Measurements from ENCODE around the gene COL6A1. TPM values are rescaled to one million over a fixed set of nuclear protein-coding genes. Genes with fewer than 3 reads are reported as not detected.

Gene COL6A1
- total and polyA plus RNA-seq, 2 donors (not counting 1 experiment from before 2014, with no cell fraction given) = 645 to 1,137 TPM

GRCh38 chr21:45994759-45995685 is 13.5 kb downstream of the COL6A1 start:
- TF ChIP-seq CTCF (conservative IDR thresholded peaks at IDR 0.05 in 1 of 2, IDR thresholded peaks at IDR 0.05 in 1 of 2; ENCODE audit: low read depth in 1 of 2, low read length in 2 of 2) (no peak), EZH2 (IDR thresholded peaks at IDR 0.05; ENCODE audit: low read length, missing control alignments) (no peak)
- no peak for DNase-seq (ENCODE audit: low read depth in 2 of 2)
- Histone ChIP-seq H3K4me1 (ENCODE audit: control insufficient read depth, extremely low read depth, insufficient read depth, low read length) (no peaks in the 10 kb centered on the region), H3K4me2 (ENCODE audit: extremely low read depth, insufficient read depth, low read length) (no peak overlapping the region), H2AFZ (ENCODE audit: low read length) (no peak overlapping the region), H4K20me1 (ENCODE audit: control insufficient read depth, extremely low read depth, insufficient read depth, low read length) (no peaks in the 10 kb centered on the region), H3K36me3 (ENCODE audit: control insufficient read depth, insufficient read depth, low read length) (peaks cover 88% of the 10 kb centered on the region), H3K4me3 (replicated peaks in 1 of 4; ENCODE audit: control extremely low read depth in 1 of 4, insufficient read depth in 1 of 4, low read depth in 3 of 4, low read length in 4 of 4) (no peak overlapping the region), H3K27me3 (ENCODE audit: control insufficient read depth, insufficient read depth, low read length) (no peaks in the 10 kb centered on the region), H3K9ac (ENCODE audit: insufficient read depth, low read length) (no peak overlapping the region), H3K27ac (ENCODE audit: insufficient read depth, low read length) (peak overlapping the region; percentile 34), H3K79me2 (ENCODE audit: control insufficient read depth, insufficient read depth, low read length) (peaks cover 57% of the 10 kb centered on the region), H3K9me3 (ENCODE audit: control insufficient read depth, insufficient read depth, low read depth, low read length) (no peaks in the 10 kb centered on the region)

- DNase-seq (ENCODE audit: low read depth in 2 of 2) = no peak
- no peaks in the 10 kb centered on the region for H3K9me3 ChIP-seq (ENCODE audit: control insufficient read depth, insufficient read depth, low read depth, low read length)
- peaks cover 50% of the 10 kb centered on the region for H3K79me2 ChIP-seq (ENCODE audit: control insufficient read depth, insufficient read depth, low read length)
- H3K27ac ChIP-seq (ENCODE audit: insufficient read depth, low read length) = peak overlapping the region; percentile 34
- TF ChIP-seq EZH2 (IDR thresholded peaks at IDR 0.05; ENCODE audit: low read length, missing control alignments) (no peak), CTCF (conservative IDR thresholded peaks at IDR 0.05 in 1 of 2, IDR thresholded peaks at IDR 0.05 in 1 of 2; ENCODE audit: low read depth in 1 of 2, low read length in 2 of 2) (no peak)
- no peaks in the 10 kb centered on the region for H3K27me3 ChIP-seq (ENCODE audit: control insufficient read depth, insufficient read depth, low read length)
- H3K4me3 ChIP-seq (replicated peaks in 1 of 4; ENCODE audit: control extremely low read depth in 1 of 4, insufficient read depth in 1 of 4, low read depth in 3 of 4, low read length in 4 of 4) = no peak overlapping the region
- H3K36me3 ChIP-seq (ENCODE audit: control insufficient read depth, insufficient read depth, low read length) = peaks cover 84% of the 10 kb centered on the region
- no peak overlapping the region for H3K4me2 ChIP-seq (ENCODE audit: extremely low read depth, insufficient read depth, low read length)
- H3K9ac ChIP-seq (ENCODE audit: insufficient read depth, low read length) = no peak overlapping the region
- no peak overlapping the region for H2AFZ ChIP-seq (ENCODE audit: low read length)
- H4K20me1 ChIP-seq (ENCODE audit: control insufficient read depth, extremely low read depth, insufficient read depth, low read length) = no peaks in the 10 kb centered on the region
- no peaks in the 10 kb centered on the region for H3K4me1 ChIP-seq (ENCODE audit: control insufficient read depth, extremely low read depth, insufficient read depth, low read length)
Observed at GRCh38 chr21:45995686-45996179, 14.2 kb downstream of the COL6A1 start.

GRCh38 chr21:45996311-45997204 is 15.0 kb downstream of the COL6A1 start:
- no peak for TF ChIP-seq CTCF (conservative IDR thresholded peaks at IDR 0.05 in 1 of 2, IDR thresholded peaks at IDR 0.05 in 1 of 2; ENCODE audit: low read depth in 1 of 2, low read length in 2 of 2)
- no peak for TF ChIP-seq EZH2 (IDR thresholded peaks at IDR 0.05; ENCODE audit: low read length, missing control alignments)
- Histone ChIP-seq H3K9me3 (ENCODE audit: control insufficient read depth, insufficient read depth, low read depth, low read length) (no peaks in the 10 kb centered on the region), H3K4me2 (ENCODE audit: extremely low read depth, insufficient read depth, low read length) (no peak overlapping the region), H3K4me1 (ENCODE audit: control insufficient read depth, extremely low read depth, insufficient read depth, low read length) (no peaks in the 10 kb centered on the region), H3K79me2 (ENCODE audit: control insufficient read depth, insufficient read depth, low read length) (peaks cover 44% of the 10 kb centered on the region), H3K27me3 (ENCODE audit: control insufficient read depth, insufficient read depth, low read length) (no peaks in the 10 kb centered on the region), H3K36me3 (ENCODE audit: control insufficient read depth, insufficient read depth, low read length) (peaks cover 84% of the 10 kb centered on the region), H3K27ac (ENCODE audit: insufficient read depth, low read length) (peak overlapping the region; percentile 5), H2AFZ (ENCODE audit: low read length) (no peak overlapping the region), H3K9ac (ENCODE audit: insufficient read depth, low read length) (no peak overlapping the region), H3K4me3 (replicated peaks in 1 of 4; ENCODE audit: control extremely low read depth in 1 of 4, insufficient read depth in 1 of 4, low read depth in 3 of 4, low read length in 4 of 4) (no peak overlapping the region), H4K20me1 (ENCODE audit: control insufficient read depth, extremely low read depth, insufficient read depth, low read length) (no peaks in the 10 kb centered on the region)
- DNase-seq (ENCODE audit: low read depth in 2 of 2) = no peak
